PFSK-1 (cell line): ENCODE results near the gene LRCH3.

Experiments used
- FOXP2 ChIP-seq: optimal IDR thresholded peaks from 2 replicates; pipeline ENCODE3; 2011; ENCODE audit warnings: borderline replicate concordance, control low read depth, inconsistent platforms; ENCODE audit not compliant: insufficient read depth; ENCODE audit errors: extremely low read length, extremely low read depth
- POLR2AphosphoS5 ChIP-seq: IDR thresholded peaks from 2 replicates; pipeline ENCODE4 v1.6.1; 2012; ENCODE audit warnings: low read depth, mild to moderate bottlenecking, control low read depth, low read length, moderate library complexity
- SIN3A ChIP-seq: IDR thresholded peaks from 2 replicates; pipeline ENCODE4 v1.6.1; 2012; ENCODE audit warnings: mild to moderate bottlenecking, low read length, moderate library complexity, borderline replicate concordance; ENCODE audit not compliant: insufficient read depth
- TAF1 ChIP-seq: IDR thresholded peaks from 2 replicates; pipeline ENCODE4 v1.6.1; 2012; ENCODE audit warnings: low read length, control low read depth, borderline replicate concordance; ENCODE audit not compliant: insufficient read depth
- TF ChIP-seq, protein P1 (sequence below), 2 experiments: IDR thresholded peaks; 2 replicates each; pipeline versions ENCODE4 v1.6.1 to v1.8.0; 2011 to 2012; ENCODE audit warnings: low read depth in 2 of 2, low read length in 2 of 2, control low read depth in 1 of 2, inconsistent platforms in 1 of 2, mild to moderate bottlenecking in 1 of 2, moderate library complexity in 1 of 2; ENCODE audit not compliant: insufficient read depth in 1 of 2

LRCH3 gene

DNA sequence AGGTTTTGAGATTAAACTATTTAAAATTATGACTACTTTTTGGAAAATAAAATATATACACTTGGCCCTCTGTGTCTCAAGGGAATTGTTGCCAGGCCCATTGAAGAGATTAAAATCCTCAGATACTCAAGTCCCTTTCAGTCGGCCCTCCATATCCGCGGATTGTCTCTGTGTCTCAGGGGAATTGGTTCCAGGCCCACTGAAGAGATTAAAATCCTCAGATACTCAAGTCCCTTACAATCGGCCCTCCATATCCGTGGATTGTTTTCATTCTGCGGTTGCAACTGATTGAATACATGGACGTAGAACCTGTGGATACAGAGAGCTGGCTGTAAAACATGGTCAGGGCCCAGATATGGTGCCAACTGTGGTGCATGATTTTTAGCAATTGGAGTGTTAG is 15.7 kb upstream of the LRCH3 start:
- TF ChIP-seq TAF1 (no peak), SIN3A (no peak), POLR2AphosphoS5 (no peak), FOXP2 (no peak)
- TF ChIP-seq, protein P1, sequence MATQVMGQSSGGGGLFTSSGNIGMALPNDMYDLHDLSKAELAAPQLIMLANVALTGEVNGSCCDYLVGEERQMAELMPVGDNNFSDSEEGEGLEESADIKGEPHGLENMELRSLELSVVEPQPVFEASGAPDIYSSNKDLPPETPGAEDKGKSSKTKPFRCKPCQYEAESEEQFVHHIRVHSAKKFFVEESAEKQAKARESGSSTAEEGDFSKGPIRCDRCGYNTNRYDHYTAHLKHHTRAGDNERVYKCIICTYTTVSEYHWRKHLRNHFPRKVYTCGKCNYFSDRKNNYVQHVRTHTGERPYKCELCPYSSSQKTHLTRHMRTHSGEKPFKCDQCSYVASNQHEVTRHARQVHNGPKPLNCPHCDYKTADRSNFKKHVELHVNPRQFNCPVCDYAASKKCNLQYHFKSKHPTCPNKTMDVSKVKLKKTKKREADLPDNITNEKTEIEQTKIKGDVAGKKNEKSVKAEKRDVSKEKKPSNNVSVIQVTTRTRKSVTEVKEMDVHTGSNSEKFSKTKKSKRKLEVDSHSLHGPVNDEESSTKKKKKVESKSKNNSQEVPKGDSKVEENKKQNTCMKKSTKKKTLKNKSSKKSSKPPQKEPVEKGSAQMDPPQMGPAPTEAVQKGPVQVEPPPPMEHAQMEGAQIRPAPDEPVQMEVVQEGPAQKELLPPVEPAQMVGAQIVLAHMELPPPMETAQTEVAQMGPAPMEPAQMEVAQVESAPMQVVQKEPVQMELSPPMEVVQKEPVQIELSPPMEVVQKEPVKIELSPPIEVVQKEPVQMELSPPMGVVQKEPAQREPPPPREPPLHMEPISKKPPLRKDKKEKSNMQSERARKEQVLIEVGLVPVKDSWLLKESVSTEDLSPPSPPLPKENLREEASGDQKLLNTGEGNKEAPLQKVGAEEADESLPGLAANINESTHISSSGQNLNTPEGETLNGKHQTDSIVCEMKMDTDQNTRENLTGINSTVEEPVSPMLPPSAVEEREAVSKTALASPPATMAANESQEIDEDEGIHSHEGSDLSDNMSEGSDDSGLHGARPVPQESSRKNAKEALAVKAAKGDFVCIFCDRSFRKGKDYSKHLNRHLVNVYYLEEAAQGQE (IDR thresholded peaks at IDR 0.05; ENCODE audit: insufficient read depth in 1 of 2, low read depth in 2 of 2, low read length in 2 of 2) = no peak

DNA sequence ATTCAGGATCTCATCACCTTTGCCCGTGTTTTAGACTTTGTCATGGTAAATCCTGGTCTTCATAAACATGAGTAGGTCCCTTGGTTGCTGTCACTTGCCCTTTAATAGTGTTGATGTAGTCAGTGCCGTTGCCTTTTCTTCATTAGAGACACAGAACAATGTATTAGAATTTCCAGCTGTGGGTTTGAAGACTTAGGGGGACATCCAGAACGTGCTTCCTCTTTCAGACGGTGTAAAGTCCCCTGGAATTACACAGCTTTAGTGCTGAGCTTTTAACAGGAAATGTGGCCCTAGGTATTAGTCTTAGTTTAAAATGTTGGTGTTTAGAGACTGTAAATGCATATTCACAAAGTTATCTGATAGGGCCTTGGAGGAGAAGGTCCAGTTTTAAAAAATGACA is 8.8 kb upstream of the LRCH3 start:
- TF ChIP-seq TAF1 (no peak), POLR2AphosphoS5 (no peak), SIN3A (no peak), FOXP2 (no peak)
- TF ChIP-seq, protein P1 (IDR thresholded peaks at IDR 0.05; ENCODE audit: insufficient read depth in 1 of 2, low read depth in 2 of 2, low read length in 2 of 2) = no peak

DNA sequence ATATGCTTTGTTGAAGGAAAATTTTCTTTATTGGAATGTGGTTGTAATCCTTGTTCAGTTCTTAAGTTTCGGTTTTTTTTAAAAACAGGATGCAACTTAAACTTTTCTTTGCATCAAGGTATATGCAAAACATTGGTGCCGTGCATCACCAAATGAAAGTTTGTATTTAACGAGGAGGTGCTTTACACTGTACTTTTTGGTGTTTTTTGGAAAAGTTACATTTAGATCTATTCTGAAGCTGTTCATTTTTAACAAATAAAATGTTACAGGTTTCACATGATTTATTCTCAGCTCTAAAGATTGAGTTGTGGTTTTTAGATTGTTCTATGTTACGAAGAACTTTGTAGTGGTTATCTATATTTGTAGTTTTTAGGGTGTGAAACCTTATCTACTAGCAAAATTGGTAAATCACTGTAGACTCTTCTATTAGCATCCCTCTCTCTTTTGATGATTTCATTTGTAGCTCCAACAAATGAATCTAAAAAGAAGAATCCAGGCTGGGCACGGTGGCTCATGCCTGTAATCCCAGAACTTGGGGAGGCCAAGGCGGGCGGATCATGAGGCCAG is 7.0 kb upstream of the LRCH3 start:
- TF ChIP-seq SIN3A = no peak
- TF ChIP-seq, protein P1 (IDR thresholded peaks at IDR 0.05; ENCODE audit: insufficient read depth in 1 of 2, low read depth in 2 of 2, low read length in 2 of 2) = no peak
- TF ChIP-seq FOXP2 = no peak
- TF ChIP-seq TAF1 = no peak
- TF ChIP-seq POLR2AphosphoS5 = no peak

DNA sequence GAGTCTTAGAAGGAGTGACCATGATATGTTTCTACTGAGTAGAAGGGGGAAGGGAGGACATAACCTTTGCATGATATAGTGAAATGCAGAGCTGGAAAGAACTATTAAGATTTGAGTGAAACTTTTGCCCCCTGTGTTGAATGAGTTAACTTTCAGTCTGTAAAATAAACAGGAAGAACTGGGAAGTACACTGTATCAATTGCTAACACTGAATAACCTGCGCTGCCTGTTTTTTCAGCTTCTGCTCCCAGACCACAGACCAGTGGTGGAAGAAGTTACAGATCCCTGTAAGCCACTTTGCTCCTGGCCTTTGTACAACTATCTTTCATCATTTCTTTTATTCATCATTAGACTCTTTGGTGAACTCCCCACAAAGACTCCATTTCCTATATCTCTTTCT is 3.6 kb upstream of the LRCH3 start:
- TF ChIP-seq POLR2AphosphoS5 (no peak), SIN3A (no peak), FOXP2 (no peak), TAF1 (no peak)
- TF ChIP-seq, protein P1 (IDR thresholded peaks at IDR 0.05; ENCODE audit: insufficient read depth in 1 of 2, low read depth in 2 of 2, low read length in 2 of 2) = no peak

DNA sequence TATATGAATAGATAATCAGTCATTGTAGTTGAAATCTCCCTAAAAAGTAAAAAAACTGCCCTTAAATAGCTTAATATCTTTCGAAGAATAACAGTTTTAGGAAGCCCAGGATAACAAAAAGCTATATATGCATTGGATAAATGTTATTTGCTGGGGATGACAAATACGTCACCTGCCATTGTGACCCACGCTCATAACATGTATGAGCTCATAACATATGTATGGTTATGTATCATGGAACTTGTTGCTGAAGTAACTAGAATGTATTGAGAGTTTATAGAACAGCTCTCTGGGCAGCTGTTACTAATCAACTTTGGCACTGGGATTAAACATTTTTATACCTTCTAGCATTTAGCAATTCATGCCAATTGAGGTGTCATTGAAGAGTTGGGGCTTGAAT is 1.7 kb upstream of the LRCH3 start:
- TF ChIP-seq SIN3A = no peak

DNA sequence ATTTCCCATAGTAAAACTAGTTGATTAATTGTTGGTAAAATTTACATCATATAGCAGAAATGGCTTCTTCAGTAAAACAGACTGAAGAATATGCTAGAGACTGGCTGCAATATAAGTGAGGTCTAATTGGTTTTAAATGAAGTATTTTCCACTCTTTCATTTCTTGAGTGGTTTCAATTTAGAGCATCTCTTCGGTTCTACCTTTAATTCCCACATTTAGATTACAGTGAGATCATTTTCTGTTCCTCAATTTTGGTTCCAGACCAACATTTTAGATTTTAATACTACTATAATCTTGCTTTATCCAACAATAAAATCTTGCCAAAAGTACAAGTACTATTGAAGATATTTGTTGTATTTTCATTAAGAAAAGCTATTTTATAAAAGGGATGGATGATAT is 1.0 kb upstream of the LRCH3 start:
- no peak for TF ChIP-seq POLR2AphosphoS5
- TF ChIP-seq, protein P1 (IDR thresholded peaks at IDR 0.05; ENCODE audit: insufficient read depth in 1 of 2, low read depth in 2 of 2, low read length in 2 of 2) = no peak
- TF ChIP-seq TAF1 = no peak
- no peak for TF ChIP-seq FOXP2
- TF ChIP-seq SIN3A = no peak
